Measurements from ENCODE around the gene TRIO.

Gene TRIO

GRCh38 chr5:14490309-14490711, 347.2 kb downstream of the TRIO start:
- H3K79me2 ChIP-seq (ENCODE audit: insufficient read depth, low read length): no peaks in the 10 kb centered on the region
- DNase-seq (no peak), ATAC-seq (ENCODE audit: insufficient read depth, low read depth) (no peak)
- H3K27ac ChIP-seq (ENCODE audit: low read length): no peak overlapping the region
- H2AFZ ChIP-seq (ENCODE audit: low read depth, low read length): no peak overlapping the region
- no peak overlapping the region for H3K4me2 ChIP-seq (ENCODE audit: insufficient read depth, low read length)
- no peaks in the 10 kb centered on the region for H3K27me3 ChIP-seq (ENCODE audit: insufficient read depth, low read length, poor library complexity)
- H3K9ac ChIP-seq (ENCODE audit: low read depth, low read length): no peak overlapping the region
- H3K4me3 ChIP-seq (ENCODE audit: low read depth in 1 of 2, low read length in 2 of 2): no peak overlapping the region
- TF ChIP-seq CTCF (IDR thresholded peaks at IDR 0.05; ENCODE audit: borderline replicate concordance, extremely low read depth, low read length, poor library complexity, severe bottlenecking) (no peak), EZH2 (IDR thresholded peaks at IDR 0.05; ENCODE audit: borderline replicate concordance, low read depth, low read length, severe bottlenecking) (no peak)
- H3K4me1 ChIP-seq (ENCODE audit: insufficient read depth, low read length): no peaks in the 10 kb centered on the region
- H3K36me3 ChIP-seq (ENCODE audit: insufficient read depth, low read length): no peaks in the 10 kb centered on the region
- H3K9me3 ChIP-seq (ENCODE audit: insufficient read depth, low read length, severe bottlenecking): no peaks in the 10 kb centered on the region
- no peaks in the 10 kb centered on the region for H4K20me1 ChIP-seq (ENCODE audit: insufficient read depth, low read length)

GRCh38 chr5:14491015-14491915, 348.1 kb downstream of the TRIO start:
- H3K9me3 ChIP-seq (ENCODE audit: insufficient read depth, low read length, severe bottlenecking): no peaks in the 10 kb centered on the region
- H3K9ac ChIP-seq (ENCODE audit: low read depth, low read length): no peak overlapping the region
- no peaks in the 10 kb centered on the region for H4K20me1 ChIP-seq (ENCODE audit: insufficient read depth, low read length)
- H2AFZ ChIP-seq (ENCODE audit: low read depth, low read length): no peak overlapping the region
- H3K36me3 ChIP-seq (ENCODE audit: insufficient read depth, low read length): no peaks in the 10 kb centered on the region
- ATAC-seq (ENCODE audit: insufficient read depth, low read depth): no peak
- H3K4me1 ChIP-seq (ENCODE audit: insufficient read depth, low read length): no peaks in the 10 kb centered on the region
- no peak overlapping the region for H3K4me2 ChIP-seq (ENCODE audit: insufficient read depth, low read length)
- H3K27ac ChIP-seq (ENCODE audit: low read length): no peak overlapping the region
- no peaks in the 10 kb centered on the region for H3K79me2 ChIP-seq (ENCODE audit: insufficient read depth, low read length)
- H3K4me3 ChIP-seq (ENCODE audit: low read depth in 1 of 2, low read length in 2 of 2): no peak overlapping the region
- no peaks in the 10 kb centered on the region for H3K27me3 ChIP-seq (ENCODE audit: insufficient read depth, low read length, poor library complexity)
- no peak for TF ChIP-seq CTCF (IDR thresholded peaks at IDR 0.05; ENCODE audit: borderline replicate concordance, extremely low read depth, low read length, poor library complexity, severe bottlenecking)
- no peak for TF ChIP-seq EZH2 (IDR thresholded peaks at IDR 0.05; ENCODE audit: borderline replicate concordance, low read depth, low read length, severe bottlenecking)
- no peak for DNase-seq

- no peak for DNase-seq
- Histone ChIP-seq H3K27me3 (ENCODE audit: insufficient read depth, low read length, poor library complexity) (no peaks in the 10 kb centered on the region), H4K20me1 (ENCODE audit: insufficient read depth, low read length) (no peaks in the 10 kb centered on the region), H3K36me3 (ENCODE audit: insufficient read depth, low read length) (no peaks in the 10 kb centered on the region), H3K79me2 (ENCODE audit: insufficient read depth, low read length) (no peaks in the 10 kb centered on the region), H3K4me3 (ENCODE audit: low read depth in 1 of 2, low read length in 2 of 2) (no peak overlapping the region), H3K27ac (ENCODE audit: low read length) (no peak overlapping the region), H3K4me2 (ENCODE audit: insufficient read depth, low read length) (no peak overlapping the region), H3K9ac (ENCODE audit: low read depth, low read length) (no peak overlapping the region), H3K4me1 (ENCODE audit: insufficient read depth, low read length) (no peaks in the 10 kb centered on the region), H2AFZ (ENCODE audit: low read depth, low read length) (no peak overlapping the region), H3K9me3 (ENCODE audit: insufficient read depth, low read length, severe bottlenecking) (no peaks in the 10 kb centered on the region)
- ATAC-seq (ENCODE audit: insufficient read depth, low read depth): no peak
- TF ChIP-seq CTCF (IDR thresholded peaks at IDR 0.05; ENCODE audit: borderline replicate concordance, extremely low read depth, low read length, poor library complexity, severe bottlenecking) (no peak), EZH2 (IDR thresholded peaks at IDR 0.05; ENCODE audit: borderline replicate concordance, low read depth, low read length, severe bottlenecking) (no peak)
These were observed 349.3 kb downstream of the TRIO start for GRCh38 chr5:14492331-14492964.
